Myocyte (in vitro differentiated cells): ENCODE results near the gene SLC45A1. TPM values are rescaled to one million over a fixed set of nuclear protein-coding genes. Genes with fewer than 3 reads are reported as not detected.

Experiments used
- DNase-seq: peaks from one replicate; pipeline ENCODE4 v3.0.0-alpha.2; 2012; ENCODE audit warnings: low read depth
- total RNA-seq: library from RNA; depleted of rRNA; stranded (reverse); fragments of >200 nt; gene quantifications from 2 replicates; pipeline ENCODE4 v1.2.3, GENCODE V29; 2014

SLC45A1 gene
- total RNA-seq, 1 donor from 2014 or later: 0.70 TPM

DNA sequence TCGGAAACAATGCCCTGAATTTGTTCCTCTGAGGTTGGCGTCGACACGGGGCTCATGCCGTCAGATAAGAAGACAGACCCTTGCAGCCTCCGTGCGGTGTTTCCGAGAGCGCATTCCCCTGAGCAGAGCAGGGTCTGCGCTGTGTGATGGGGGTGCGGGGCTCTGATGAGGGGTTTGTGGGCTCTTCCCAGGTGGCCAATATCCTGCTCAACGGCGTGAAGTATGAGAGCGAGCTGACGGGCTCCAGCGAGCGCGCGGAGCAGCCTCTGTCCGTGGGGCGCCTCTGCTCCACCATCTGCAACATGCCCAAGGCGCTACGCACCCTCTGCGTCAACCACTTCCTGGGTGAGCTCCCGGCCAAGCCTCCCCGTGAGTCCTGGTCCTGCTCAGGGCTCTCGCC, 17.3 kb downstream of the SLC45A1 start:
- DNase-seq: no peak

DNA sequence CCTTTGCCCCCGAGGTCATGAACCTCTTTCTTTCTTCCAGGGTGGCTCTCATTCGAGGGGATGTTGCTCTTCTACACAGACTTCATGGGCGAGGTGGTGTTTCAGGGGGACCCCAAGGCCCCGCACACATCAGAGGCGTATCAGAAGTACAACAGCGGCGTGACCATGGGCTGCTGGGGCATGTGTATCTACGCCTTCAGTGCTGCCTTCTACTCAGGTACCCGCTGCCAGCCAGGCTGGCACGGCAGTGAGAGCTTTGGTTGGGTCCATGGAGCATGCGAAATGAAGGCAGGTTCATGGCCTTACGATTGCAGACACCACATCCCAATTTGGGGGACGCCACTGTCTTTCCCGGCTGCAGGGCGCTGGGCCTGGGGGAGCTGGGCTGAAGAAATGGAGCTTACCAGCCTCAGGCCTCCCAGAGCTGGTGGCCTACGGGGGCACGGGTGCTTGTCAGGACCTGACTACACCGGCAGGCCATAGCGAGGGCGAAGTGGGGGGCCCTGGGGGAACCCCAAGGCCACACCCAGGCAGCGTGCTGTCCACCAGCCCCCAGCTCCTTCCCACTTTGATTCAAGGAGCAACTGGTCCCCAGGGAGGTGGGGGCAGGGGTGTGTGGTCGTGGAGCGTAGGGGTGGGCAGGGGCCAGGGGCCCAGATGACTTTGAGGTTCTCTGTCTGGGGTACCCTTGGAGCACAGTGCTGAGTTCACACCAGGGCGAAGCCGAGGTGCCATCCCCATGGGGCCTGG, 20.0 kb downstream of the SLC45A1 start:
- DNase-seq: no peak

DNA sequence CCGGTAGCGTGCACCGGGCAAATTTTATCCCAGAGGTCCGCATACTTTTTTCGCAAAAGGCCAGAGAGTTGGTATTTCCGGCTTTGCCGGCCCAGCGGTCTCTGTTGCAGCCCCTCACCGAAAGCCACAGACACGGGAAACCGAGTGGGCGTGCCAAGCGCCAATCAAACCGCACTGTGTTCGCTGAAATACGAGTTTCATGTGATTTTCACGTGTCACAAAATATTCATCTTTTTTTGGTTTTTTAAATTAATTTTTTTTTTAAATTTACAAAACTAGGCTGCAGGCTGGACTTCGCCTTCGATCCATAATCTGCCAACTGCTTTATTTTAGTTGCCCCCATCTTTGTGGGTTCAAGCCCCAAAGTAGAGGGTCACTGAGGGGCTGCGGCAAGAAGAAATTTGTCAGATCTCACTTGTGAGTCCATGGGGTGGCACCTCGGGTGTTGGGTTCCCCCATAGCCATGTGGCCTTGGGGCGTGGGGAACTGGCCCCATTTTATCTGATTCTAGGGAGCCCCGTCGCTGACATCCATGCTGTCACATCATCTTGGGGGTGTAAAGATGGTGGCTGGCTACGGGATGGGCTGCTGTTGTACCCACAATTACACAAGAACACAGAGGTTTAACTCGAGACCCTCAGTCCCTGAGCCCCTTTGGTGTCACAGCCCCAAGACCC, 20.8 kb downstream of the SLC45A1 start:
- no peak for DNase-seq

DNA sequence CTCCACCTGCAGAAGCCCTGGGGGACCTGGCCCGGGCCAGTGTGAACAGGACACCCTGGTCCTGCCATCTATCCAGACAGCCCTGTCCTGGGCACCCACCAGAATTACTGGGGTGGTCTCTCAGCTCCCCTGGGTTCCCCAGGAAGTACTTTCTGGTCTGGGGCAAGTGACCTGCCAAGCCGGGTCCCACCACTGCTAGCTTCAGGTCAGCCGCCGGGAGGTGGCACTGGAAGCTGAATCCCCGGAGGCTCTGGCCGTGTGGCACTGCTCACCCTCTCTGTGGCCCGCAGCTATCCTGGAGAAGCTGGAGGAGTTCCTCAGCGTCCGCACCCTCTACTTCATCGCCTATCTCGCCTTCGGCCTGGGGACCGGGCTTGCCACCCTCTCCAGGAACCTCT, 21.3 kb downstream of the SLC45A1 start:
- DNase-seq: no peak

DNA sequence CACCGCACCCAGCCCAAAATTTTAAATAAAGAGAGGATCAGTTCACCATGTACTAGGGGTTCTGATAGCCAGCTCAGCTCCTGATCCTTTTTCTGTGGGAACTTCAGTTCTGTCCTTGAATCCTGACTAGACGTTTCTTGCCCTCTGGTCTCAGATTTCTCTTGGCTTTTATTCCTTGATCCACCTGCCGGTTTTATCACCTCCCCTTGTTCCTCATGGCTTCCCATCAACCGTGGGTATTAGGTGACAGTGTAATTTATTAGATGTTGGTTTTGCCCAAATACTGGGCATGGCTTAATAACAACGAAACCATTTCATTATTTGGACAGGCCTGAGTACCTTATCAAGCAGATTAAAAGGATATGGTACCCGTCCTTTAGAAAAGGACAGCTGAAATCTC, 22.5 kb downstream of the SLC45A1 start:
- no peak for DNase-seq

DNA sequence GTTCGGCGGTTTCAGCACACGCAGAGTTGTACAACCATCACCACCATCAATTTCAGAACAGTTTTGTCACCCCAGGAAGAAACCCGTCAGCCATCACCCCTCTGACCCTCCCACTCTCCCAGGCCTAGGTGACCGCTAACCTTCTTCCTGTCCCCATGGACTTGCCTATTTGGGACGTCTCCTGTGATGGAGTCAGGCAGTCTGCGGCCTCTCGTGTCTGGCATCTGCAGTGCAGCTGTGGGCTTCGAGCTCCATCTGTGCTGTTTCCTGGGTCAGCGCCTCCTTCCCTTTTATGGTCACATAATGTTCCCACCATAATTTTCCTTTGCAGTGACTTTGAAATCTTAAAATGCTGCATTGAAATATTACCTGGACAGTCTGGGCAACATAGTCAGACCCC, 24.4 kb downstream of the SLC45A1 start:
- DNase-seq: no peak

DNA sequence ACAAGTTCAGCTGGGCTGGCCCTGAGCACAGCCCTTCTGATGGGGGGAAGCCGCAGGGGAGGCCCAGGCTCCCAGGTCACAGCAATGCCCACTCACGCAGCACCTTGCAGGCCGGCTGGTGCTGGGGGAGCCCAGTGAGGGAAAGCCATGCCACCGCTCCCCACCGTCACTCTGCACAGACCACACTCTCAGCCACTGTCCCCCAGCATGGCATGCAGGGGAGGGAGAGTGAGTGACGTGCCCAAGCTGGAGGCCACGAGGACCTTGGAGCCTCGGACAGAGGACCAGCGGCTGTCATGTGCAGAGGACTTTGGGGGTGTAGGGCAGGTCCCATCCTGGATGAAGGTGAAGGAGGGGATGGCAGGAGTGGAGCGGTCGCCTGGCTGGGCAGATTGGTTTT, 25.1 kb downstream of the SLC45A1 start:
- no peak for DNase-seq

DNA sequence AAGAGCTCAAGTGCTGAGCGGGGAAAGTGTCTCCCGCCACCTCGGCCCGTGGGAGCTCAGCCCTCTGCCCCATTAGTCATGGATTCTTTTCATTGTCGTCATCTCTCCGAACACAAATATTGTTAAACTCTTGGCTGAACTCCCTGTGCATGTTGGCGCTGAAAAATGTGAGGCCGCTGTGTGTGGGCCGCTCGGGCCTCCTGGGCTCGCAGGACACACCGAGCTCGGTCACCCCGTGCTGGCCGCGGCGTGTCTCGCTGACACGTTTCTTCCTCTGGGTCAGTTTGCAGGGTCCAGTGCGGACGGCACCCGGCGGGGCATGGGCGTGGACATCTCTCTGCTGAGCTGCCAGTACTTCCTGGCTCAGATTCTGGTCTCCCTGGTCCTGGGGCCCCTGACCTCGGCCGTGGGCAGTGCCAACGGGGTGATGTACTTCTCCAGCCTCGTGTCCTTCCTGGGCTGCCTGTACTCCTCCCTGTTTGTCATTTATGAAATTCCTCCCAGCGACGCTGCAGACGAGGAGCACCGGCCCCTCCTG, 25.6 kb downstream of the SLC45A1 start:
- peak; percentile 88 for DNase-seq

DNA sequence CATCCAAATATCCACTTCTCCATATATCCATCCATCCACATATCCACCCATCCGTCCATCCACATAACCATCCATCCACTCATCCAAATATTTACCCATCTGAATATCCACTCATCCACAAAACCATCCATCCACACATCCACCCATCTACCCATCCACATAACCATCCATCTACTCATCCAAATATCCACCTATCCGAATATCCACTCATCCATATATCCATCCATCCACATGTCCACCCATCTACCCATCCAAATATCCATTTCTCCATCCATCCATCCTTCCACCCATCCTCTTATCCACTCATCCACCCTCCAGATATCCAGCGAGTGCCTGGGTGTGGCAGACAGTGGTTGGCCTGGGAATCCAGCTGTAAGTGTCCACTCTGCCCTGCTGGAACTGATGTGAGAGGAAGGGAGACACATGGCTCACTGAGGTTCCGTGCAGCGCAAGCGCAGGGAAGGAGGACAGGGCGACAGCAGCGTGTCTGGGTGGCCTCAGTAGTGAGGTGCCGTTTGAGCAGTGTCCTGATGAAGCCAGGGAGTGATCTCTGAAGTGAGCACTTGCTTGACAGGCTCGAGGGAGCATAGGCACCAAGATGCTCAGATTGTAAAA, 27.1 kb downstream of the SLC45A1 start:
- no peak for DNase-seq

DNA sequence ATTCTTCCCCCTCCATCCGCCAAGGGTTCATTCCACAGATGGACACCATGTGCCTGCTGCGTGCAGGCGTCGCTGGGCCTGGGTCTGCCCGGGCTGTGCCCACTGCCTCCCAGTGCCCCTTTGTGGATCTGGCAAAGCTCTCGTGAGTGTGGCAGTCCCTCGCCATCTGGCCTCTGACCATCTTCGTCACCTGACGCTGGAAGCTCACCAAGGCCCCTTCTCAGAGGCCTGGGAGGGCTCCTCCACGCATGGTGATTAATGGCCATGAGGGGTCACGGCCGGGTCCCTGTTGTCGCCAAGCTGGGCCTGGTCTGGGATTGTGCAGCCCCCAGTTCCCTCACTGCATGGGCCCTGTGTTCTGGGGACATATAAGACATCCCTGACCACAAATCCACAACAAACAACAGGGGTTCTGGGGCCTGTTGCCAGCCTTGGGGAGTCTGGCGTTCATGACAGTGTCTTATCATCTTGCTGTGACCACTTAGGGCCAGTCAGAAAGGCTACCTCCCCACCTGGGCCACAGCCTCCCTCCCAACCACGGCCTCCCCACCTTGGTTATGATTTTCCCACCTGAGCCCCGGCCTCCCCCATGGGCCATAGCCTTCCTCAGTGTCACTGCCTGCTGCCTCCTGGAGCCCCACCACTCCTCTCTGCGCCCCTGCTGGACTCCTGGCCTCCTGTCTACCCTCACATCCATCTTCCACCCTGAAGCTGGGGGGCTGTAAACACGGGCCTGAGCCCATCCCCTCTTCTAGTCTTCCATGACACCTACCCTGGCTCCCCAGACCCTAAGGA, 27.9 kb downstream of the SLC45A1 start:
- DNase-seq: no peak

DNA sequence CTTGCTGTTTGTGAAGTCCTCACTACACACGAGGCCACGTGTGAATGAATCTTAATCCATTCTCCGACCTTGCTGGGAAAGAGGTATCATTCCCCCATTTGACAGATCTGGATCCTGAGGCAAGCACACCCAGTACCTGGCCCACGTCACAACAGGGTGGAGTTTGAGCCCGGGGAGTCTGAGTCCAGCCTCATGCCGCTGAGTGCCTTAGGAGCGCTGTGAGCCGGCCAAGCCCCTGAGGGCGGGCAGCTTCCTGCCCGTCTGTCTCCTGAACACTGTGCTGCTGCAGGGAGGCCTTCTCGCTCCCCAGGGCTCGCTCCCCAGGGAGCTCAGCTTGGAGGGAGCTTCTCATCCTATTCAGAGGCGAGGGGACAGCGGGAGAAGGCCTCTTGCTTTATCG, 29.7 kb downstream of the SLC45A1 start:
- DNase-seq: no peak

DNA sequence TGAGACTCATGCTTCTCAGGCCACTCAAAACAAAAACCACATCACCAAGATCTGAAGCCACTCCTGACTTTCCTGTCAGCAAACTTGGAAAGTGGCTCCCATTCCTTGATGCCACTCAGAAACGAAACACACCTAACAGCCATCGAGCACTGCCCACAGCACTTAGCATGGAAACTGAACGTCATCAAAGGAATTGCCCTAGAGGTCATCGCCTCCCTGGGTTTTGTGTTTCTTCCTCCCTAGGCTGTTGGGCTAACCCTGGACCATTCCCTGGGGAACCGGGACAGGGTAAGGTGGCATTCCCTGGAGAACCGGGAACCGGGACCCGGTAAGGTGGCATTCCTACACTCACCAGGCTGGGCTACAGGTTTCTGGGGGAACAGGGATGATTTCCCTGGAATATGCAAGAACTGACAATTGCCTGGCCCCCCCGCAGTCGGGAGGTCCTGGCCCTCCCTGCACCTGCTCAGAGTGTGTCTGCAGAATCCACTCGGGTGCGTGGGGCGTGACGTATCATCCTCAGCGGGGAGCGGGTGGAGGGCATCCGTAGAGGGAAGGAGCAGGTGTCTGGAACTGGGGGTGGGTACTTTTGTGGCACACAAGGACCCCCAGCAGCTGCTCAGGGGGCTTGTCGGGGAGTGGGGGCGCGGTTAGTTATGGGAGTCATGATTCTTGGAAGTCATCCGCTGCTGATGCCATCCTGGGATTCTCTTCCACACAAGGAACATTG, 30.3 kb downstream of the SLC45A1 start:
- DNase-seq: no peak

DNA sequence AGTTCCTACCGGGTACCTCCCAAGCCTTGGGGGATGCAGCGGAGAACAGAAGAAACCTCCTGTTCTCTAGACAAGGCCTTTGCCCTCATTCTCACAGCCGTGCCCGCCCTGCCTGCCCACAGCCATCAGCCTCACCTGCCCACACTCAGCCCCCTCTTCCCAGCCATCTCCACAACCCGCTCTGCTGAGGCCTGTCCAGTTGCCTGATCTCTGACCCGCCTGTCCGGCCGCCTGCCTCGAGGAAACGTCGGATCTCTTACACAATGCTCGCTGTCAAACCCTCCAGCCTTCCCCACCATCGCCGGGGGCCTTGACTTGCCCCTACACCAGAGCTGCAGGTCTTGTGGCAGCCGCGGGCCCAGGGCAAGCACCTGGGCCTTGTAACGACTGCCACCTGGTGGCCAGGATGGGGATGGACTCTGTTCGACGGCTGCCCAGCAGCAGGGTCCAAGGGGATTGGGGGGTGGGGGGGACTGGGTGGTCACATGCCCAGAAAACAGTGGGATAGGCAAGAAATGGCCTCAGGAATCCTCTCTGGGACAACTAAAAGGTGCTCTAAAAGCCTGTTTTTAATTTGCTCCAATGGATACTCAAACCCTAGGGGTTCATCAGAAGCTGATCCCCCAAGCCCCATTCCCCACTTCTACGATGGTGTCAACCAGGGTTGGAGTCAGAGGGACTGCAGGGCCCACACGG, 31.0 kb downstream of the SLC45A1 start:
- DNase-seq: peak; percentile 59

DNA sequence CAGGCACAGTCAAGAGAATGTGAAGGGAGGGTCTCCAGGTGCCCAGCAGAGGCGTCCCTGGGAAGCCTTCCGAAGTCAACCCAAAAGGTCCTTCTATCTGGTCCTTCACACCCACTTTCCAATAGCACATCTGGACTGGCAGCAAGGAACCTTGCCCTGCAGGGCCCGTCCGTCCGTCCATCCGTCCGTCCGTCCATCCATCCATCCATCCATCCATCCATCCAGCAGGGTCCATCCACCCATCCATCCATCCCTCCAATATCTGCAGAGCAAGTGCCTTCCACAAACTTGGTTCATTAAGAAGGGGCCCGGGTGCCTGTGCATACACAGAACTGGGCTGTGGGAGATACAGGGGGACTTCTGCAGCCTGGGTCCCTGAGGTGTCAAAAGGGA, 31.6 kb downstream of the SLC45A1 start:
- DNase-seq: no peak

DNA sequence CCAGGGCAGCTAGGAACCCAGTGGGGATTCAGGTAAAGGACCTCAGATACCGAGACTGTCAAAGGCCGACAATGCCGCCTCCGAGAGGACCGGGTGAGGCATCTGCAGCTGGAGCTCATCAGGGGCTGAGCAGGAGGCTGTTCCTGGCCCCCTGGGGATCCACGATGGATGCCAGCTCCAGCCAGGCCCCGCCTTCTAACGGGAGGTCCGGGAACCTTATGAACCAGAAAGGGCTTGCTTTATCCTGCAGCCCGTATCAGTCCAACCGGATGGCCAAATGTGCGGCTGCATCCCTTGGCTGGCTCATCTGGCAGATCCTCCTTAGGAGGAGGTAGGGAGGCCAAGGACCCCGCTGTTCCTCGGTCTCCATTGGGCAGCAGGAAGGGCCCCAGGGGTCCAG, 32.0 kb downstream of the SLC45A1 start:
- no peak for DNase-seq

DNA sequence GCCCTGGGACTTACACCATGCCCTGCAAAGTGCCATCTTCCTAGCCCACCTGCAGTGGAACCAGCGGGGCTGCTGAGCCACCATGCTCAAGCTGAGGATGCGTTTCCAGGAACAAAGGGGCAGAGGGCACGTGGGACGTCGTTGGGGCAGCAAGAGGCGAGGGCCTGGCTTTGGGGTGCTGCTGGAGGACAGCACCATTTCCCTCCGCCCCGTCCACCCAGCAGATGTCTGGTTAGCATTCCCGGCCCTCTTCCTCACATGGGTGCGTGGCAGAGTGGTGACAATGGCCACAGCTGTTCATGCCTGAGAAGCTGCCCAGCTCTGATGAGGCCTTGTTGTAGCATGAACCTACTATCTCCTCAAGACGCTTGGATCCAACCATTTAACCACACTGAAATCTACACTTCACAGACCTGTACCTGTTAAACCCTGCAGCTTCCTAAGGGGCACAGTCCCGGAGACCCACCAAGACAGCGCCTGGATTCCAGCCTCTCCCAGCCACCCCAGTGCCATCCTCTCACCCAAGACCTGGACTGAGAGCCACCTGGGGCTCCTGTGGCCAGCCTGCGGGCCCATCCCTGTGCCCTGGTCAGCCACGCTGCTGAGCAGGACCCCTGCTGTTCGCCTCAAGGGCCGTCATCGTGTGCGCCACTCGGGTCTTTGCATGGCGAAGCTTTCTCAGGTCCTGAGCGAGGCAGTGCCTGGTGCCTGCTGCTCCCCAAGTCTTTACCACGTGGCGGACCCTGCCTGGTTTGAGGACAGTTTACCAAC, 33.2 kb downstream of the SLC45A1 start:
- DNase-seq: peak; percentile 68

DNA sequence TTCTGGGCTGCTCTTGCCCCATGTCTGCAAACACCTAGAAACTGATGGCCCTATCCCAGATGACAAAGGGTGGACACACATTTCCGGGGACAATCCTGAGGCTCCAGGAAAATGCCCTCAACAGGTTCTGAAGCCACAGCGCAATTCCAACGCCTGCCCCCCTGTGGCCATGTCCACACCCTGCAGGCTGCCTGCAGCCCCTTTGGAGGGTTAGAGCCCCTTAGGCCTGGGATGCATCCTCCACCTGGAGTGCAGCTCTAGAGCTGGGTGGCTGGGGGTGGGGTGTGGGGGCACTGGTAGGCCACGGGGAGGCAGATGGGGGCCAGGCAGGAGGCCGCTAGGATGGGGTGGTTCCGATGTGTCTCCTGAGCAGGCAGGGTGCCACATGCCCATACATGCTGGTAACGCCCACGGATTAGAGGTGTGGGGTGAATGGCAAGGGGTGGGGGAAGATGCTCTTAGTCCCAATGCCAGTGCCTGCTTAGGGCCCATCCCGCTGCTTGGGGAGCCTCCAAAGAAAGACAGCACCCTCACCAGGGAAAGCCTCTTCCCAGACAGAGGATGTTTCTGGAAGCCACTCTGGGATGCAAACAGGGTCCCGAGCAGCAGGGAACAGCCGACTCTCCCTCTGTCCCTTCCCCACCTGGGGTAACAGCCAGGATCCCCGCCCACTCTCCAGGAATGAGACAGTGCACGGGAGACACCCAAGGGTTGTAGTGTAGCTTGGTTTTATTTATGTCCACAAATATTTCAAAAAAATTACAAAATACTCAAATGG, 34.0 kb downstream of the SLC45A1 start:
- no peak for DNase-seq

DNA sequence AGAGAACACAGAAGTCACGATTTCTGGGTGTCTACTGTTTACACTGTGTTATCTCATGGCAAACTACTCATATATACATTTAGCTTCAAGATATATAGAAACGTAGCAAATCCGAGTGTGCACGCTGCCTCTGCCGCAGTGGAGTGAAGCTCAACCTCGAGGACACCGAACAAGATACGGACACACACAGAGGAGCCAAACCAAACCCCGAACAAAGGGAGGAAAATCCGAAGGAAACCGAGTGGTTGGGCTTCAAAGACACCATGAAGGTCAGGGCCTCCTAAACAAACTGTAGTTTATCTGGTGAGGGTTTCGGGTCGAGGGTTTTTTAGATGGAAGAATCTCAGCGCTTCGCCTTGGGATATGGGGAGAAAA, 34.5 kb downstream of the SLC45A1 start:
- no peak for DNase-seq
